ENCODE results near the gene LRCH1.

LRCH1 gene

GRCh38 chr13:46578590-46578975 lies 25.6 kb downstream of the LRCH1 start:
- no peak for TF ChIP-seq ZNF274 (IDR thresholded peaks at IDR 0.05; ENCODE audit: low read depth, low read length)
- H3K4me3 ChIP-seq (ENCODE audit: low read length), result peak overlapping the region; percentile 58; the same call in 1 of the 2 replicates

DNA sequence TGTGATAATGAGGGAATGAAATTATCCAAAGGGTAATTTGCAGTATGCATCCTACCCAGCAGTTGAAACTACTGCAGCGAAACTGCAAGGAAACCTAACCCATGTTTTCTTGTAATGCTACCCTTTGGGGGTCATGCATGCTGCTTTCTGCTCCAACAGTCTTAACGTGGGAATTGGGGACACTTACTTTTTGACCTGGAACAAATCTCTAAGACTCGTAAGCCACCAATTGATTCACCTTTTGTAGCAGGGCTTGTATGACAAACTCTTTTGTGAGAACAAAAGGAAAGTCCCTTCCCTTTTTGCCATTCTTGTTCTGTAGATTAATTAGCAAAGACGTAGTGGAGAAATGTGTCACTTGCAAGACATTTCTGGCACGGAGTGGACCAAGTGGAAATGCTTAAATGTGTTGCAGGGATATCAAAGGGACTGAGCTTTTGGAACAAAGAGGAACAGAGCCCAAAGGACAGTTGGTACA lies 27.4 kb downstream of the LRCH1 start:
- H3K4me3 ChIP-seq (ENCODE audit: low read length), result no peak overlapping the region; the same call in 1 of the 2 replicates
- no peak for TF ChIP-seq ZNF274 (IDR thresholded peaks at IDR 0.05; ENCODE audit: low read depth, low read length)

DNA sequence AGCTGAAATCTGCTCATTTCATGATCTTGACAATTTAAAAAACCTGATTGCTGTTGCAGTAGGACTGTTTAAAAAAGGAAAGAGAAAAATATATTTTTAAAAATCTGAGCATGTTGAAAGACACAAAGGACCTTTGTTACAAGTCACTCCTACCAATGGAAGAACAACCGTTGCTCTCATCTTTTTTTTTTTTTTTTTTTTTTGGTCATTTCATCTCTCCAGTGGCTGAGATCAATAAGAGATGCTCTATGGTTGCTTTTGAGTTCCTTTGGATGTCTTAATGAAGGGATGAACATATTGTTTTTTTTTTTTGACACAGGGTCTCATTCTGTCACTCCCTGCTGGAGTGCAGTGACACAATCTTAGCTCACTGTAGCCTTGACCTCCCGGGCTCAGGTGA lies 29.2 kb downstream of the LRCH1 start:
- no peak for TF ChIP-seq ZNF274 (IDR thresholded peaks at IDR 0.05; ENCODE audit: low read depth, low read length)
- H3K4me3 ChIP-seq (ENCODE audit: low read length), result no peak overlapping the region

GRCh38 chr13:46586751-46587514 lies 34.0 kb downstream of the LRCH1 start:
- TF ChIP-seq ZNF274 (IDR thresholded peaks at IDR 0.05; ENCODE audit: low read depth, low read length), result no peak
- H3K4me3 ChIP-seq (ENCODE audit: low read length), result no peak overlapping the region

DNA sequence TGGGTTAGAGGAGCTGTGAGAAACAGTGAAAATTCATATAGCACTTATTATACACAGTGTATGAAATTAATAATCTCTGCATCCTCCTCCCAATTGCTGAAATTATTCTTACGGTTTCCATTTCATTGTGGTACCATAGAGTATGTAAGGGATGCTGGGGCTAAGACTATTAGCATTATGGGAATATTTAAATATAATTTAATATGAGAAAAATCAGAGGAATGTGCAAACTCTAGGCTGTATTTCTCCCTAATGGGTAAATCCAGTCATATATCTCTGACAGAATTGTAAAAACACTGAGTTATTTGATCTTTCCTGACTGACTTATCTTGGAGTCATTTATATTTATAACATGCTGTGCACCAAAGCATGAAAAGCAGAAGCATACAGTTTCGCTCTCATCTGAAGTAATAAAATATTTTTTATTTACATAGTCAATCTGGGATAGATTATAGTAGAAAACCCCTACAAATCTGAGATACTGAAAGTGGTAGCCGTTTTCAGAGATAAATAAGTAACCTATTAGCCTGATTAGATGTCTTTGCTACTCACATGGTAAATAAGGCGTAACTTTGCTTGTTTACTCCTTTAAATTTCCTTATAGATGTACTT lies 34.9 kb downstream of the LRCH1 start:
- TF ChIP-seq ZNF274 (IDR thresholded peaks at IDR 0.05; ENCODE audit: low read depth, low read length), result no peak
- peak overlapping the region; percentile 13; the same call in 1 of the 2 replicates for H3K4me3 ChIP-seq (ENCODE audit: low read length)

- no peak for TF ChIP-seq ZNF274 (IDR thresholded peaks at IDR 0.05; ENCODE audit: low read depth, low read length)
Observed at GRCh38 chr13:46592385-46592784, 39.4 kb downstream of the LRCH1 start.

DNA sequence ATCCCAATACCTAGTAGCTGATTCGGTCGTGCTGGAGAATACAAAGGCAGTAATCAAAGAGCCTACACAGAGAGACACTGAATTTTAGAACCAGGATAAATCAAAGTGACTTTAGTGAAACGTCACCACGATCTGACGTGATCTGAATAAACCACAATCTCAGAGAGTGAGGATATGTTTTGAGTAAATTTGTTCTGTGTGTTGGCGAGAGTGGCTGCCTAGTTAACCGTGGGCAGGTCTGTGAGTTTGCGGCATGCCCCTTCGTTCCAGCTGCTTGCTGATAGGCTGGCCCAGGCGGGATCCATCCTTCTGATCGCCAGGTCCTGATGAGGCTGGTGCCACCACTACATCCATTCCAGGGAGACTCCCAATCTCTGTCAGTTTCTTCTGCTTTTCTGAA lies 40.4 kb downstream of the LRCH1 start:
- no peak overlapping the region; the same call in 1 of the 2 replicates for H3K4me3 ChIP-seq (ENCODE audit: low read length)
- TF ChIP-seq ZNF274 (IDR thresholded peaks at IDR 0.05; ENCODE audit: low read depth, low read length), result no peak

More at GRCh38 chr13:46592385-46592784, 39.4 kb downstream of the LRCH1 start:
- H3K4me3 ChIP-seq (ENCODE audit: low read length), result no peak overlapping the region

- H3K4me3 ChIP-seq (ENCODE audit: low read length), result no peak overlapping the region
- TF ChIP-seq ZNF274 (IDR thresholded peaks at IDR 0.05; ENCODE audit: low read depth, low read length), result no peak
Observed at GRCh38 chr13:46594374-46595078, 41.6 kb downstream of the LRCH1 start.

GRCh38 chr13:46595136-46595884 lies 42.3 kb downstream of the LRCH1 start:
- TF ChIP-seq ZNF274 (IDR thresholded peaks at IDR 0.05; ENCODE audit: low read depth, low read length), result no peak
- peak overlapping the region; percentile 46; the same call in 1 of the 2 replicates for H3K4me3 ChIP-seq (ENCODE audit: low read length)

GRCh38 chr13:46595885-46596275 lies 42.9 kb downstream of the LRCH1 start:
- TF ChIP-seq ZNF274 (IDR thresholded peaks at IDR 0.05; ENCODE audit: low read depth, low read length), result no peak
- no peak overlapping the region for H3K4me3 ChIP-seq (ENCODE audit: low read length)

DNA sequence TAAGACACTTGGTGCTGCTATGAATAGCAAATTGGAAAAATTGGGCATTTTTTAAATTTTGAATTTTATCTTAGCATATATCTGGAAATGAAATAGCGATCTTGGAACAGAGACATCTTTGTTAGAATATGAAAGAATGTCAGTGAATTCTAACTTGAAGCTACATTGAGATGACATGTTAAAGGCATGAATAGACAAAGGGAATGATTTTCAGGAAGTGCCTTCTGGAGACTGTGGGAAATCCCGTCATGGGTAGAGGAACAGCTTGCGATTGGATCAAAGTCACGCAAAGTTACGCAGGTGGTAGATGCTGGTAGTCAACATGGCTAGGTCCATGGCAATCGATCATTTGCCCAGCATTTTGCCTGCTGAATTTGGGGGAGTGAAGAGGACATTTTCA lies 43.5 kb downstream of the LRCH1 start:
- no peak for TF ChIP-seq ZNF274 (IDR thresholded peaks at IDR 0.05; ENCODE audit: low read depth, low read length)

GRCh38 chr13:46598140-46598819 lies 45.3 kb downstream of the LRCH1 start:
- no peak for TF ChIP-seq ZNF274 (IDR thresholded peaks at IDR 0.05; ENCODE audit: low read depth, low read length)
- H3K4me3 ChIP-seq (ENCODE audit: low read length), result peak overlapping the region; percentile 44; the same call in 1 of the 2 replicates

More for the DNA sequence above, 43.5 kb downstream of the LRCH1 start:
- no peak overlapping the region for H3K4me3 ChIP-seq (ENCODE audit: low read length)

- H3K4me3 ChIP-seq (ENCODE audit: low read length), result peak overlapping the region; percentile 41; the same call in 1 of the 2 replicates
- TF ChIP-seq ZNF274 (IDR thresholded peaks at IDR 0.05; ENCODE audit: low read depth, low read length), result no peak
Observed at GRCh38 chr13:46598820-46599180, 45.8 kb downstream of the LRCH1 start.
